GM18951 (cell line): ENCODE results near the gene RAC2.

Experiments used
- POLR2A ChIP-seq: IDR thresholded peaks from 4 replicates; pipeline ENCODE4 v1.6.1; 2011; ENCODE audit warnings: mild to moderate bottlenecking; ENCODE audit not compliant: insufficient read length, insufficient read depth; ENCODE audit errors: extremely low read depth
- in situ Hi-C: fragments of 300-500 bp; cut with MboI; formaldehyde crosslinking; loops from one replicate; pipeline ENCODE4 v1.12.0; 2022; ENCODE audit warnings: low sequenced_read_pairs, mixed read lengths, inconsistent platforms; ENCODE audit not compliant: unreplicated experiment

Gene RAC2

GRCh38 chr22:37281646-37282384 lies 37.7 kb upstream of the RAC2 start:
- in situ Hi-C loops, result no loop called here
- TF ChIP-seq POLR2A, result no peak

GRCh38 chr22:37281195-37281594 lies 37.1 kb upstream of the RAC2 start:
- TF ChIP-seq POLR2A, result no peak
- in situ Hi-C loops, result no loop called here

- no peak for TF ChIP-seq POLR2A
- in situ Hi-C loops, result no loop called here
Measured at GRCh38 chr22:37280718-37281117, 36.6 kb upstream of the RAC2 start.

DNA sequence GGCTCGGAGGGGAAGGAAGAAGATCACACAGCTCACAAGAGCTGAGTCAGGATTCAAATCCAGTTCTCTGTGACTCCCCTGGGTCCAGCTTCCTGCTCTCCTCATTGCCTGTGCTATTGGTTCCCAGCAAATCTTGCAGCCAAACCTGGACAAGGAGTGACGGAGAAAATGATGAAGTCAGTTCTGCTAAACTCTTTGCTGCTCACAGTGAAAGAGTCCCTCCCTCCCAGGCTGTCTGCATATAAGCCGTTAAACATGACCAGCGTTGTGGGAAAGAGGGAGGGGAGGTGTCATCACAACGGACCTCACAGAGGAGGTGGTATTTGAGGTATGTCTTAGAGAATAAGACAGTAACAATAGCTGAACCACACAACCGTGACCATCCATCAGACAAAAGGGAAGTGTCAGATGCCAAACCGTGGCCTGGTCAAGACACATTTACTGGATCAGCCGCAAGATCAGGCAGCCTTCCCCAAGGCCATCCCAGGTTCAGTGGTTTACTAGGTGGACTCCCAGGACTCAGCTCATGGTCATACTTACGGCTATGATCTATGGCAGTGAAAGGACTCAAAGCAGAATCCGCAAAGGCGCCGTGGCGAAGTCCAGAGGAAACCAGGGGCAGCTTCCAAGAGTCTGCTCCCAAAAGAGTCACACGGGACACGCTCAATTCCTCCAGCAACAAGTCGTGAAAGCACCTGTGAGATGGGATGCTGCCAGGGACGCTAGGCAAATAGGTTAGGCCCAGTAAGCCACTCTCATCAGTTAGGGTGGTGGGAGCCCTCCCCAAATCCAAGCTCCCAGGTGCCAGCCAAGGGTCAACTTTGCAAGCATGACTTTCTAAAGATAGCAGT lies 35.5 kb upstream of the RAC2 start:
- no peak for TF ChIP-seq POLR2A

GRCh38 chr22:37278261-37278660 lies 34.2 kb upstream of the RAC2 start:
- no peak for TF ChIP-seq POLR2A
- in situ Hi-C loops, result no loop called here

More for the DNA sequence above, 35.5 kb upstream of the RAC2 start:
- in situ Hi-C loops, result no loop called here

DNA sequence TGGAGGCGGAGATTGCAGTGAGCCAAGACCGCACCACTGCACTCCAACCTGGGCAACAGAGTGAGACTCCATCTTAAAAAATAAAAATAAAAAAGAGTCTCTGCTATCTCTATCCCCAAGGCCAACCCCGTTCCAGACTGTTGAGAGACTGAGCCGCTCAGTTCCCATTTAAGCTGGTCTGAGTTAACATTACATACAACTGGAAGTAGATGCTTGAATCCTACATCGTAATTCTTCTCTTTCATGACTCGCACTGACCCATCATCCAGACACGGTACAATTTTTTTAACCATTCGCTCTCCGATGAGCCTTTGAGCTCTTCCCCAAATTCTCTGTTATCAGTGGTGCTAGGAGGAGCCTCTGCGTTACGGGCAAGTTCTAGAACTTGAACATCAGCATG lies 33.3 kb upstream of the RAC2 start:
- in situ Hi-C loops, result no loop called here

DNA sequence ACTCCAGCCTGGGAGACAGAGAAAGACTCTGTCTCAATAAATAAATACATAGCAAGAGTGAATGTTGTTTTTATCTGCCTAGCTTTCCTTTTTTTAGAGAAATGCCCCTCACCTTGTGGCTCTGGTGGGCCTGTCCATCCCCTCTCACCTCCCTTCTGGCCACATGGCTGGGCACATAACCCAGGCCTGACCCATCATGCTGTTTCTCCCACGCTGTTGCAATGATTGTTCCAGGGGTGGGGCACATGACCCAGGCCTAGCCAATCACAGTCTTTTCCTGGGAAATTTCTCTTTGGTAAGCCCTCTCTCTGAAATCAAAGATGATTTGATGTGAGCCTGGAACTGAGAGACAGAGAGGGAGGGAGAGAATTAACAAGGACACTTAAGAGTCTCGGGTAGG lies 32.7 kb upstream of the RAC2 start:
- in situ Hi-C loops, result no loop called here
- no peak for TF ChIP-seq POLR2A

More for the DNA sequence above, 33.3 kb upstream of the RAC2 start:
- no peak for TF ChIP-seq POLR2A

- TF ChIP-seq POLR2A, result no peak
- in situ Hi-C loops, result no loop called here
Measured at GRCh38 chr22:37275622-37276021, 31.6 kb upstream of the RAC2 start.

DNA sequence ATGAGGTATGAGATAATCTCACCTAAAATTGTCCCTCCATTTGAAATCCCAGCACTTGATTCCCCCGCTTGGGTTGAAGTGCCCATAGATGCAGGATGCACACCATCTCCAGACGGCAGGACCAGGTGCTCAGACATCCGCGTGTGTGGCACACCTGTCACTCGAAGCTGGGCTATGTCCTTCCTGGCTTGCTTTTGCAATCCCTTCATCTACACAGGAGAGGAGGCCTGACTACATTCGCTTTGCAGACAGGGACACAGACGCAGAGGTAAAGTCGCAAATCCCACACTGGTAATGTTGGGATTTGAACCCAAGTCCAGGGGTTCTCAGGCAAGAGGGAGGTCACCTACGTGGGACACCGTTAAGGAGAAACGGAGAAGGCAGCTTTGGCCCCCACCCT lies 31.1 kb upstream of the RAC2 start:
- in situ Hi-C loops, result no loop called here
- TF ChIP-seq POLR2A, result no peak

- TF ChIP-seq POLR2A, result no peak
- in situ Hi-C loops, result no loop called here
Measured at GRCh38 chr22:37274380-37274862, 30.4 kb upstream of the RAC2 start.

- in situ Hi-C loops, result no loop called here
Measured at GRCh38 chr22:37273846-37274225, 29.8 kb upstream of the RAC2 start.

DNA sequence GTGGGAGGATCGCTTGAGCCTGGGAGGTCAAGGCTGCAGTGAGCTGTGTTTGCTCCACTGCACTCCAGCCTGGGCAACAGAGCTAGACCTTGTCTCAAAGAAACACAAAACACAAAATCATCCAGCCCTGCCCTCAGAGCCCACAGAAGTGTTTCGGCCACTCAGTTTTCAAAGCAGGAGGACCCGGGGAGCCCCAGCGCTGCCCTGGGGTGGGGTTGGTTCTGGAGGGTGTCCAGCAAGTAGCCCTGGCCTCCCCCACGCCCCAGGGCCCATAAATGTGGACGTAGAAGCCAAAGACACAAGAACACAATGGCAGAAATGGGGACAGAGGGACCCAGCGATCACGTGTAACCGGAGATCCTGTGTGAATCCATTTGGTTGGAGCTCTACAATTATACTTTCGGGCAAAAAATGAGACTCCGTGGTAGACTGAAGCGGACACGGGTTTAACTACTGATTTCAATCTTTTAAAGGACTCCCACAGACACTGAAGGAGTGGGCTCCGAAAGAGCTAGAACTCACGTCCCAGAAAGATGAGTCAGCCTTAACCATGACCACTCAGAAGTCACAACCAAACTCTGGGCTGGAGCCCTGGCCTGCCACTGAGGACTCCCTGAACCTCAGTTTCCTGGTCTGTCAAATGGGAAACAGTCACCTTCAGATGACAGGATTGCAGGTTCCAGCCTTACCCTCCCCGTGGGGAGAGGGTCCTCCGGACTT lies 29.2 kb upstream of the RAC2 start:
- no peak for TF ChIP-seq POLR2A
- in situ Hi-C loops, result no loop called here

More at GRCh38 chr22:37273846-37274225, 29.8 kb upstream of the RAC2 start:
- no peak for TF ChIP-seq POLR2A
